ENCODE data around the gene ARID1A.

DNA sequence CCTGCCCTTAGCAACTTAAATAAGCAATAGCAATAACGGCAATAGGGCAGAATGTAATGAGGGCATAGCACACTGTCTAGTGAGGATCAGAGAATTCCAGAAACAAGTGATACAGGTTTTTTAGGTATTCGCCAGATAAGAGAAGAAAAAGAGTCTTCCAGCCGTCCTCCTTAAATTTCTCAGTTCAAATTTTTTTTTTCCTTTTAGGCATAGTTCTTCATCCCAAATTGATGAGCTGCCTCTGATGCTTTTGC is 93.7 kb downstream of the ARID1A start:
- TF ChIP-seq, protein P1, sequence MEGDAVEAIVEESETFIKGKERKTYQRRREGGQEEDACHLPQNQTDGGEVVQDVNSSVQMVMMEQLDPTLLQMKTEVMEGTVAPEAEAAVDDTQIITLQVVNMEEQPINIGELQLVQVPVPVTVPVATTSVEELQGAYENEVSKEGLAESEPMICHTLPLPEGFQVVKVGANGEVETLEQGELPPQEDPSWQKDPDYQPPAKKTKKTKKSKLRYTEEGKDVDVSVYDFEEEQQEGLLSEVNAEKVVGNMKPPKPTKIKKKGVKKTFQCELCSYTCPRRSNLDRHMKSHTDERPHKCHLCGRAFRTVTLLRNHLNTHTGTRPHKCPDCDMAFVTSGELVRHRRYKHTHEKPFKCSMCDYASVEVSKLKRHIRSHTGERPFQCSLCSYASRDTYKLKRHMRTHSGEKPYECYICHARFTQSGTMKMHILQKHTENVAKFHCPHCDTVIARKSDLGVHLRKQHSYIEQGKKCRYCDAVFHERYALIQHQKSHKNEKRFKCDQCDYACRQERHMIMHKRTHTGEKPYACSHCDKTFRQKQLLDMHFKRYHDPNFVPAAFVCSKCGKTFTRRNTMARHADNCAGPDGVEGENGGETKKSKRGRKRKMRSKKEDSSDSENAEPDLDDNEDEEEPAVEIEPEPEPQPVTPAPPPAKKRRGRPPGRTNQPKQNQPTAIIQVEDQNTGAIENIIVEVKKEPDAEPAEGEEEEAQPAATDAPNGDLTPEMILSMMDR (IDR thresholded peaks at IDR 0.05) = no peak
- no peak for TF ChIP-seq POLR2A (IDR thresholded peaks at IDR 0.05)
